SJSA1 (cell line): Measurements from ENCODE around the gene GINS3. TPM values are rescaled to one million over a fixed set of nuclear protein-coding genes. Genes with fewer than 3 reads are reported as not detected.
"Not testable (repeated sequence)": the region's sequence is repeated elsewhere in the genome, so short reads cannot be mapped to it uniquely, and the experiment has no call there.

Experiments used
- DNase-seq, 2 experiments: peaks; one replicate each; pipeline ENCODE4 v3.0.0-alpha.2; 2015 to 2020; ENCODE audit warnings: low spot score in 2 of 2, low read depth in 1 of 2
- H3K27ac ChIP-seq: fragments of 250-450 bp; sonication (Bioruptor Pico); 2 replicates; pipeline ENCODE4 v1.5.1; 2020; ENCODE audit warnings: mild to moderate bottlenecking, moderate library complexity
- H3K27me3 ChIP-seq: fragments of 250-450 bp; sonication (Bioruptor Pico); replicated peaks from 2 replicates; pipeline ENCODE4 v1.5.1; 2020; ENCODE audit warnings: mild to moderate bottlenecking, moderate library complexity
- H3K36me3 ChIP-seq: fragments of 250-450 bp; sonication (Bioruptor Pico); 2 replicates; pipeline ENCODE4 v1.5.1; 2020; ENCODE audit warnings: mild to moderate bottlenecking
- H3K4me1 ChIP-seq: fragments of 250-450 bp; sonication (Bioruptor Pico); replicated peaks from 2 replicates; pipeline ENCODE4 v1.6.1; 2021; ENCODE audit warnings: mild to moderate bottlenecking
- H3K4me3 ChIP-seq: fragments of 250-450 bp; sonication (Bioruptor Pico); 2 replicates; pipeline ENCODE4 v1.5.1; 2020; ENCODE audit warnings: mild to moderate bottlenecking
- H3K9me3 ChIP-seq: fragments of 250-450 bp; sonication (Bioruptor Pico); replicated peaks from 2 replicates; pipeline ENCODE4 v1.5.1; 2020; ENCODE audit warnings: mild to moderate bottlenecking
- total RNA-seq: library from RNA; depleted of rRNA; stranded (reverse); fragments of >200 nt; shearing (Covaris generic); gene quantifications from 2 replicates; pipeline ENCODE4 v1.2.3, GENCODE V29; 2014

The GINS3 gene
- total RNA-seq, 1 experiment from 2014 or later: 15.9 TPM

GRCh38 chr16:58371841-58372240 lies 20.4 kb upstream of the GINS3 start:
- Histone ChIP-seq H3K4me1 (no peaks in the 10 kb centered on the region), H3K4me3 (no peak overlapping the region), H3K9me3 (no peaks in the 10 kb centered on the region), H3K27me3 (peaks cover 17% of the 10 kb centered on the region; the same call in 1 of the 2 replicates), H3K36me3 (no peaks in the 10 kb centered on the region), H3K27ac (no peak overlapping the region)
- DNase-seq: no peak

GRCh38 chr16:58375386-58375785 lies 16.9 kb upstream of the GINS3 start:
- no peak for DNase-seq
- H3K4me1 ChIP-seq: no peaks in the 10 kb centered on the region
- H3K27me3 ChIP-seq: peaks cover 17% of the 10 kb centered on the region; the same call in 1 of the 2 replicates
- H3K36me3 ChIP-seq: no peaks in the 10 kb centered on the region
- H3K27ac ChIP-seq: no peak overlapping the region
- no peak overlapping the region for H3K4me3 ChIP-seq
- no peaks in the 10 kb centered on the region for H3K9me3 ChIP-seq

DNA sequence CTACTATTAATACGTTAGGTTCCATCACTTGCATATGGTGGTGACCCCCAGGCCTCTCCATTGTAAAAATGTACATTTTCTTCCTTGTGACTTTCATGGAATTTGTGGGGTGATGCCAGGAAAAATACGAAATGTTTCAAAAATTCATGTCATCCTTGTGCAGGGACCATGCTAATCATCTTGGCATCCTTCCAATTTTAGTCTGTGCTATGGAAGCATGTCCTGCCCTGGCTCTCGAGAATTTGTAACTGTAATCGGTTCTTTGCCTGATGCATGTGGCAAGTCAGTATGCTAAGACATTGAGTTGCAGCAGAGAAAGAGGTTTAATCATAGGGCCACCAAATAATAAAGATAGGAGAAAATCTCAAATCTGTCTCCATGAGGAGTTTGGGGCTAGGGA lies 14.3 kb upstream of the GINS3 start:
- Histone ChIP-seq H3K27ac (no peak overlapping the region), H3K36me3 (no peaks in the 10 kb centered on the region), H3K4me3 (no peak overlapping the region), H3K9me3 (no peaks in the 10 kb centered on the region), H3K4me1 (no peaks in the 10 kb centered on the region), H3K27me3 (peaks cover 10% of the 10 kb centered on the region; the same call in 1 of the 2 replicates)
- DNase-seq: no peak

GRCh38 chr16:58378401-58378800 lies 13.9 kb upstream of the GINS3 start:
- Histone ChIP-seq H3K27ac (no peak overlapping the region), H3K4me3 (no peak overlapping the region), H3K36me3 (no peaks in the 10 kb centered on the region), H3K9me3 (no peaks in the 10 kb centered on the region), H3K27me3 (0 out of 2 replicates have a peak, but pooled peaks cover 7% of the 10 kb centered on the region), H3K4me1 (no peaks in the 10 kb centered on the region)
- DNase-seq: no peak

GRCh38 chr16:58379736-58380135 lies 12.5 kb upstream of the GINS3 start:
- Histone ChIP-seq H3K36me3 (no peaks in the 10 kb centered on the region), H3K9me3 (no peaks in the 10 kb centered on the region)
- DNase-seq: no peak

GRCh38 chr16:58381661-58382060 lies 10.6 kb upstream of the GINS3 start:
- H3K4me1 ChIP-seq: no peaks in the 10 kb centered on the region
- DNase-seq: no peak
- H3K36me3 ChIP-seq: no peaks in the 10 kb centered on the region
- H3K27ac ChIP-seq: no peak overlapping the region
- H3K9me3 ChIP-seq: no peaks in the 10 kb centered on the region
- no peaks in the 10 kb centered on the region for H3K27me3 ChIP-seq
- no peak overlapping the region for H3K4me3 ChIP-seq

More at GRCh38 chr16:58379736-58380135, 12.5 kb upstream of the GINS3 start:
- H3K27me3 ChIP-seq: 0 out of 2 replicates have a peak, but pooled peaks cover 4% of the 10 kb centered on the region
- no peak overlapping the region for H3K27ac ChIP-seq
- H3K4me1 ChIP-seq: no peaks in the 10 kb centered on the region
- H3K4me3 ChIP-seq: no peak overlapping the region

- Histone ChIP-seq H3K27ac (no peak overlapping the region), H3K4me3 (no peak overlapping the region), H3K36me3 (no peaks in the 10 kb centered on the region), H3K9me3 (no peaks in the 10 kb centered on the region), H3K4me1 (no peaks in the 10 kb centered on the region), H3K27me3 (peaks cover 4% of the 10 kb centered on the region; the same call in 1 of the 2 replicates)
- no peak for DNase-seq
Measured at GRCh38 chr16:58384437-58385055, 7.7 kb upstream of the GINS3 start.

DNA sequence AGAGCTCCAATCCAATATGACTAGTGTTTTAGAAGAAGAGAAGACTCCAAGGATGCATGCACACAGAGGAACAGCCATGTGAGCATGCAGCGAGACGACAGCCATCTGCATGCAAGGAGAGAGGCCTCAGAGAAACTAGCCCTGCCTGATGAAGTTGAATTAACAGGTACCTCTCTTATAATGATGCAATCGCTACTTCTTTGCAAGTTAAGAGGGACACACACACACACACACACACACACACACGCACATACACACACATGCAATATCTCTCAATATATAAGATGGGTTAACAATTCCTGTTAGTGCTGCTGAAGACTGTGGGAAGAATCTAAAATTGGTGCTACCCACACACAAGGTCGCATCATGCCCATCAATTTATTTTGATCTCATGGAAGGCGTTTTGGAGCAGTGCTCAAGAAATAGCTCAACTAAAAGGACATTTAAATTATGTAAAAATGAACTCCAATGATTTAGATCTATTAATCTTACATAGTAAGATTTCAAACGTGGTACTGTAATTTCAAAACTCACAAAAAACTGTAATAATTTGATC lies 7.0 kb upstream of the GINS3 start:
- H3K27me3 ChIP-seq: peaks cover 4% of the 10 kb centered on the region; the same call in 1 of the 2 replicates
- no peaks in the 10 kb centered on the region for H3K36me3 ChIP-seq
- H3K9me3 ChIP-seq: no peaks in the 10 kb centered on the region
- H3K27ac ChIP-seq: no peak overlapping the region
- DNase-seq: no peak
- H3K4me3 ChIP-seq: no peak overlapping the region
- no peaks in the 10 kb centered on the region for H3K4me1 ChIP-seq

- Histone ChIP-seq H3K9me3 (no peaks in the 10 kb centered on the region), H3K27me3 (peaks cover 9% of the 10 kb centered on the region), H3K36me3 (0 out of 2 replicates have a peak, but pooled peaks cover 5% of the 10 kb centered on the region), H3K27ac (no peak overlapping the region), H3K4me1 (peaks cover 8% of the 10 kb centered on the region), H3K4me3 (no peak overlapping the region)
- DNase-seq: no peak
Measured at GRCh38 chr16:58389724-58390123, 2.5 kb upstream of the GINS3 start.

DNA sequence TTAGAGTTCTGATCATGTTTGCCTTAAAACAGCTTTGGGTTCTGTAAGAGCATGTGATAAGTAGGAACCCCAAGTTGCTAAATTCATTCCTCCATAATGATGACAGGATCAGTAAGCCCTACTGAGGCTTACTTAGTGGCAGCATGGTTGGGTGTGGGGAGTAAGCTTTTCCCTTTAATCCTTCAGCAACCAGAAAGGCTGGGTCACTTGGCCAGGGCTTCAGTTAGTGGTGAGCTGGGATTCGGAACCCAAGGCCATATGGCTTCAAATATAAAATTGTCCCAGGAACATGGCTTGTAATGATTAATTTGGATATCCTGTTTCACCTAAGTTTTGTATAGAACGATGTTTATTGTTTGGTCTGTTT lies 850 bp downstream of the GINS3 start:
- H3K4me3 ChIP-seq: peak overlapping the region; percentile 78
- peak overlapping the region; percentile 68 for H3K27ac ChIP-seq
- peaks cover 8% of the 10 kb centered on the region for H3K4me1 ChIP-seq
- DNase-seq: no peak
- H3K27me3 ChIP-seq: peaks cover 5% of the 10 kb centered on the region
- no peaks in the 10 kb centered on the region for H3K9me3 ChIP-seq
- 0 out of 2 replicates have a peak, but pooled peaks cover 6% of the 10 kb centered on the region for H3K36me3 ChIP-seq

GRCh38 chr16:58396897-58397296 lies 4.6 kb downstream of the GINS3 start:
- H3K4me3 ChIP-seq, H3K4me1 ChIP-seq, H3K27ac ChIP-seq, DNase-seq, H3K27me3 ChIP-seq, H3K9me3 ChIP-seq: not testable (repeated sequence)
- peaks cover 13% of the 10 kb centered on the region; the same call in 1 of the 2 replicates for H3K36me3 ChIP-seq

DNA sequence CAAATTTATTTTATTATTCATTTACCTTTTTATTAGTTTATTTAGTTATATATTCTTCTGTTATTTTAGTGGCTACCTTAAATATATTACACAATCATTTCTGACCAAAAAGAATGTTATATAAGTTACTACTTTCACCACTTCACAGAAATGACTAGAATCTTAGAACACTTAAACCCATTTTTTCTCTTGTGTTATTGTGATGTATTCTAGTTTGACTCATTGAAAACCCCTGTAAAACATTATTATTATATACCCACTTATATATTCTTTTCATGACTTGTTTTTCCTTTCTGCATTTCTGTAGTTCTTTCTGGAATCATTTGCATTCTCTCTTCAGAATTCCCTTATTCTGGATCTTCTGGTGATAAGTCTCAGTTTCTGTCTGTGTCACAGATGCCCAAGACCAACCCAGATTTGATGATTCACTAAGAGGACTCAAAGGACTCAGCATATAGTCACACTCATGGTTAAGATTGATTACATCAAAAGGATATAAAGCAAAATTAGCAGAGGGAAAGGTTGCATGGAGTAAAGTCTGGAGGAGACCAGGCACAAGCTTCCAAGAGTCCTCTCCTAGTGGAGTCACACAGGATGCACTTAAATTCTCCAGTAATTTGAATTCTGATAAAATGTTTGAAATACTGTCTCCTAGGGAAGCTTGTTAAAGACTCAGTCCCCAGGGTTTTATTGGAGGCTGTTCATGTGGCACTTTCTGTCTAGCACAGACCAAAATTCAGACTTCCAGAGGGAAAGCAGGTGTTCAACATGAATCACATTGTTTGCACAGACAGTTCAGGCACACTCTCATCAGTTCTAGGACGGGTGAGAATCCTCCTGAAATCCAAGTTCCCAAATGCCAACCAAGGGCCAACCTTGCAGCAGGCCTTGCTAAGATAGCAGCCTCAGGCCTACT lies 7.7 kb downstream of the GINS3 start:
- Histone ChIP-seq H3K4me1 (no peaks in the 10 kb centered on the region), H3K27me3 (no peaks in the 10 kb centered on the region), H3K27ac (no peak overlapping the region), H3K36me3 (peaks cover 12% of the 10 kb centered on the region), H3K4me3 (no peak overlapping the region), H3K9me3 (no peaks in the 10 kb centered on the region)
- no peak for DNase-seq

DNA sequence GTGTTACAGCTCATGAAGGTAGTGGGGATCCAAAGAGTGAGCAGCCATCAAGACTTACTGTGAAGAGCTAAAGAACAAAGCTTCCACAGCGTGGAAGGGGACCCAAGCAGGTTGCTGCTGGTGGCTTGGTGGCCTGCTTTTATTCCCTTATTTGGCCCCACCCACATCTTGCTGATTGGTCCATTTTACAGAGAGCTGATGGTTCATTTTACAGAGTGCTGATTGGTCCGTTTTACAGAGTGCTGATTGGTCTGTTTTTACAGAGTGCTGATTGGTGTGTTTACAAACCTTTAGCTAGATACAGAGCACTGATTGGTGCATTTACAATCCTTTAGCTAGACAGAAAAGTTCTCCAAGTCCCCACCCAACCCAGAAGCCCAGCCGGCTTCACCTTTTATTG lies 9.0 kb downstream of the GINS3 start:
- peaks cover 12% of the 10 kb centered on the region for H3K36me3 ChIP-seq
- not testable (repeated sequence) for DNase-seq, H3K4me1 ChIP-seq, H3K9me3 ChIP-seq, H3K4me3 ChIP-seq, H3K27me3 ChIP-seq, H3K27ac ChIP-seq

- H3K36me3 ChIP-seq: peaks cover 12% of the 10 kb centered on the region
- no peak for DNase-seq
Measured at GRCh38 chr16:58402796-58403195, 10.5 kb downstream of the GINS3 start.

More at GRCh38 chr16:58402796-58403195, 10.5 kb downstream of the GINS3 start:
- Histone ChIP-seq H3K27me3 (no peaks in the 10 kb centered on the region), H3K4me3 (no peak overlapping the region), H3K27ac (no peak overlapping the region), H3K4me1 (no peaks in the 10 kb centered on the region), H3K9me3 (no peaks in the 10 kb centered on the region)
